ENCODE data around the gene SPIRE1.

DNA sequence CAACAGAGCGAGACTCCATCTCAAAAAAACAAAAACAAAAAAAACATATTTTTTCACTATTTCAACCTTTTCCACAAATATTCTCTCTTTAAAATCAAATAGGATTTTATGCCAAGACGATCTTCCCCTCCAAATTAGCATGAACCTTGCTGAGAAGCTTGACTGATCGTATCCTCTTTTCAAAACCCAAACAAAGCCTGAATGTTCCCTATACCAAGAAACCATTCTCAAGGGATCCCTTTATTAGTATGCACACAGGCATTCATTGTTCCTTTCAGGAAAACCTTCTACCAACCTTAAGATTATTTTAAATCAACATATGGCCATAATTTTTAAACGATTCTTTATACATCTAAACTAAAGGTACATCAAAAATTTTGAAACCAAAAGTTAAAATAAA is 6.3 kb downstream of the SPIRE1 start:
- TF ChIP-seq, protein P1, sequence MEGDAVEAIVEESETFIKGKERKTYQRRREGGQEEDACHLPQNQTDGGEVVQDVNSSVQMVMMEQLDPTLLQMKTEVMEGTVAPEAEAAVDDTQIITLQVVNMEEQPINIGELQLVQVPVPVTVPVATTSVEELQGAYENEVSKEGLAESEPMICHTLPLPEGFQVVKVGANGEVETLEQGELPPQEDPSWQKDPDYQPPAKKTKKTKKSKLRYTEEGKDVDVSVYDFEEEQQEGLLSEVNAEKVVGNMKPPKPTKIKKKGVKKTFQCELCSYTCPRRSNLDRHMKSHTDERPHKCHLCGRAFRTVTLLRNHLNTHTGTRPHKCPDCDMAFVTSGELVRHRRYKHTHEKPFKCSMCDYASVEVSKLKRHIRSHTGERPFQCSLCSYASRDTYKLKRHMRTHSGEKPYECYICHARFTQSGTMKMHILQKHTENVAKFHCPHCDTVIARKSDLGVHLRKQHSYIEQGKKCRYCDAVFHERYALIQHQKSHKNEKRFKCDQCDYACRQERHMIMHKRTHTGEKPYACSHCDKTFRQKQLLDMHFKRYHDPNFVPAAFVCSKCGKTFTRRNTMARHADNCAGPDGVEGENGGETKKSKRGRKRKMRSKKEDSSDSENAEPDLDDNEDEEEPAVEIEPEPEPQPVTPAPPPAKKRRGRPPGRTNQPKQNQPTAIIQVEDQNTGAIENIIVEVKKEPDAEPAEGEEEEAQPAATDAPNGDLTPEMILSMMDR (conservative IDR thresholded peaks at IDR 0.05; ENCODE audit: low read length), result no peak
- TF ChIP-seq EZH2phosphoT487 (IDR thresholded peaks at IDR 0.05; ENCODE audit: borderline replicate concordance, low read depth, low read length), result no peak
